Measurements from ENCODE around the gene TACC3. TPM values are rescaled to one million over a fixed set of nuclear protein-coding genes. Genes with fewer than 3 reads are reported as not detected.

Gene TACC3
- total and polyA plus RNA-seq, 7 donors, result 4.3 to 55.9 (median 7.5) TPM

DNA sequence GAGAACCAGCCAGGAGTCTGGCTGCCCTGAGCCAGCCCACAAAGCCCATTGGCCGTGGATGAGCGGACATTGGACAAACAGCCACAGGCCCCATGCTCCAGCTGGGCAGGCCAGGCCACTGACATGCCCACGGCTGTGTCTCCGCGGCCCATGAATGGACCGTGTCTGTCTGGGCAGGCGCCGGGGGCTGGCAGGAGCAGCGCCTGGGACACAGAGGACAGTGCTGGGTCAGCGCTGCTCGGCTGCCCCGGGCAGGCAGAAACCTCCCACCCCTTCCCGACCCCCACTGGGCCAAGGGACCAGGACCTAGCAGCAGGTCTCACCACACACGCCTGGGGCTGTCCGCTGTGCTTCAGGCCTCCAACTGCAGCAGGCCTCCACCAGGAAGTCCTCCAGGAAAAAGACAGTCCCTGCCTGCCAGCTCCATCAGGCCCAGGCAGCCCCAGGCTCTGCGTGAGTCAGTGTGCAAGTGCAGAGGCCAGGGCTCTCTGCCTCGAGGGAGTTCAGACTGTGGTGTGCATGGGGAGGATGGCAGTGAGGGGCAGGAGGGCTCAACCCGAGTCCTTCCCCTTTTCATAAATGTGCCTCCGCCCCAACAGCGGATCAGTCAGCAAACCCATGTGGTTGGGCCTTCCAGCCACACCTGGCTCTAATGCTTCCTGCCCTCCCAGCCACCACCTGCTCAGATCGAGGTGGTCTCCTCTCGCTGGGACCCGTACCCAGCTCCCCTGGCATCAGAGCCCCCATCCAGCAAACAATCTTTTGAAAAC, 54.6 kb downstream of the TACC3 start:
- intact Hi-C loops (cut with DNase I), result no loop called here
- H3K27ac ChIP-seq, result no peak overlapping the region

DNA sequence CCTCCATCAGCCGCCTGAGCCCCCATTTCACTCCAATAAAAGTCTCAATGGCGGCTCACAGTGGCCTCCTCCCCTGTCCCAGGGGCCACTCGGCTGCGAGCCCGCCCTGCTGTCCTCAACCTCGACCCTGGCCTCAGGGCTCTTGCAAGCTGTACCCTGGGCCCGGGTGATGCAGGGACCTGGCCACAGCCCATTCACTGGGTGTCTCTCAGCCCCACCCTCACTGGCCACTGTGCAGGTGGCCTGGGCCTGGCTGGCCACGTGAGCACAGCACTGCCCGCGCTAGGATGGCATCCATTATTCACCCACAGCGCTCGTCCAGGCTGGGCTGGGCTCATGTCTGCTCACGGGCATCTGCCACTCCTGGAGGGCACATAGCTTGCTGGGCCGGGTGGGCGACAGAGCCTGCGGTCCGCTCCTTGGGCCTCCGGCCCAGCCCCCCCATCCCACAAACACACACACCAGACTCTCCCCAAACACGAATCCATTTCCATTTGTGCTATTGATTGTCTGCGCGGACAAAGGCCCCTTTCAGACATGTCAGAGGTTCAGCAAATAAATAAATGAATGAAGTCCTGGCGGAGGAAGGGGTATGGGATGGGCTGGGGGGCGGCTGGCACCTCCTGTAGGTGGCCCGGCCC, 55.3 kb downstream of the TACC3 start:
- H3K27ac ChIP-seq, result no peak overlapping the region

More for the DNA sequence above, 54.6 kb downstream of the TACC3 start:
- H3K27me3 ChIP-seq, result peaks cover 0 to 27% (median 6%) of the 10 kb centered on the region in 3 donors
- H3K4me3 ChIP-seq, result no peak overlapping the region
- no peak for TF ChIP-seq EP300 (IDR thresholded peaks at IDR 0.05)
- no peak for TF ChIP-seq POLR2AphosphoS5 (IDR thresholded peaks at IDR 0.05)
- TF ChIP-seq, protein P1, sequence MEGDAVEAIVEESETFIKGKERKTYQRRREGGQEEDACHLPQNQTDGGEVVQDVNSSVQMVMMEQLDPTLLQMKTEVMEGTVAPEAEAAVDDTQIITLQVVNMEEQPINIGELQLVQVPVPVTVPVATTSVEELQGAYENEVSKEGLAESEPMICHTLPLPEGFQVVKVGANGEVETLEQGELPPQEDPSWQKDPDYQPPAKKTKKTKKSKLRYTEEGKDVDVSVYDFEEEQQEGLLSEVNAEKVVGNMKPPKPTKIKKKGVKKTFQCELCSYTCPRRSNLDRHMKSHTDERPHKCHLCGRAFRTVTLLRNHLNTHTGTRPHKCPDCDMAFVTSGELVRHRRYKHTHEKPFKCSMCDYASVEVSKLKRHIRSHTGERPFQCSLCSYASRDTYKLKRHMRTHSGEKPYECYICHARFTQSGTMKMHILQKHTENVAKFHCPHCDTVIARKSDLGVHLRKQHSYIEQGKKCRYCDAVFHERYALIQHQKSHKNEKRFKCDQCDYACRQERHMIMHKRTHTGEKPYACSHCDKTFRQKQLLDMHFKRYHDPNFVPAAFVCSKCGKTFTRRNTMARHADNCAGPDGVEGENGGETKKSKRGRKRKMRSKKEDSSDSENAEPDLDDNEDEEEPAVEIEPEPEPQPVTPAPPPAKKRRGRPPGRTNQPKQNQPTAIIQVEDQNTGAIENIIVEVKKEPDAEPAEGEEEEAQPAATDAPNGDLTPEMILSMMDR (IDR thresholded peaks at IDR 0.05), result no peak
- TF ChIP-seq POLR2A (IDR thresholded peaks at IDR 0.05), result no peak
- DNase-seq, result no peak
- H3K36me3 ChIP-seq, result no peaks in the 10 kb centered on the region
- no peaks in the 10 kb centered on the region for H3K9me3 ChIP-seq
- no peaks in the 10 kb centered on the region for H3K4me1 ChIP-seq
- 73 to 80% methylated on average over 23 of the region's 23 CpGs for WGBS, 2 donors

DNA sequence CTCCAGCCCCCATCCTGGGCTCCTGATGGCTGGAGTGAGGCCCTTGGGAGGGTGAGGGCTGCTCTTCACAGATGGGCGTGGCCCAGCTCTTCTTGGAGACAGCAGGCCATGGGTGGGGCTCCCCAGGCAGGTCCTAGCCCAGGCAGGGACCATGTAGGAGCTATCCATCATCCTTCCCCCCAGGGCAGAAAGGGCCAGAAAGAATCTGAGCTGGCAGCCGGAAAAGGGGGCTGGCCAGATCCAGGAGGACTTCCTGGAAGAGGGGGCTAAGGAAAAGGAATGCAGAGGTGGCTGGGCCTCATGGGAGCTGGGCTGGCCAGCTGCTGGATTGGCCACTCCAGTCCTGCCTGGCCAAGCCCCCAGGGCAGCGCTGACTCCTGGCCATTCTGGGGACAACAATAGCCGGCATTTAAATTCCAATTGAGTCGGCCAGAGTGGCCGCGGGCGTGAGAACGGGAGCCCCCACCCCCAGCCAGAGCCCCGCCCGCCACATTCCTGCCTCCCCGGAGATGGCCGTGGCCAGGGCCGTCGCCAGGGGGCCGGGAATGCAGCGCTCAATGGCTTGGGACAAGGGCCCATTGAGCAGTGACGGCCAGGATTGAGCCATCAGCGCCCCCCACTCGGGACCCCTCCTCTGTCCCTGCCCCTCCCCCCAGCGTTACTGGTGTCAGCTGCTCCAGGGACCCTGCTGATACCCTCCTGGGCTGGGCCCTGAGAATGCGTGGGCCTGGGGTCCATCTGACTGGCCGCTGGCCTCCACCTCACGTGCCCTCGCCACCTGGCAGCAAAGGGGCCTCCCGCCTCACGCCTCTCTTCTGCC, 56.7 kb downstream of the TACC3 start:
- H3K36me3 ChIP-seq, result no peaks in the 10 kb centered on the region
- 42 to 63% methylated on average over 27 of the region's 27 CpGs for WGBS, 2 donors
- intact Hi-C loops (cut with DNase I), result no loop called here
- DNase-seq, result no peak
- TF ChIP-seq, protein P1 (IDR thresholded peaks at IDR 0.05), result no peak
- TF ChIP-seq EP300 (IDR thresholded peaks at IDR 0.05) (no peak), POLR2AphosphoS5 (IDR thresholded peaks at IDR 0.05) (no peak), POLR2A (IDR thresholded peaks at IDR 0.05) (no peak)
- no peak overlapping the region for H3K4me3 ChIP-seq
- H3K27me3 ChIP-seq, result peaks cover 0 to 12% (median 0%) of the 10 kb centered on the region in 3 donors
- H3K4me1 ChIP-seq, result no peaks in the 10 kb centered on the region
- H3K9me3 ChIP-seq, result no peaks in the 10 kb centered on the region
- no peak overlapping the region for H3K27ac ChIP-seq

More for the DNA sequence above, 55.3 kb downstream of the TACC3 start:
- intact Hi-C loops (cut with DNase I), result no loop called here
- no peaks in the 10 kb centered on the region for H3K4me1 ChIP-seq
- H3K9me3 ChIP-seq, result no peaks in the 10 kb centered on the region
- no peak overlapping the region for H3K4me3 ChIP-seq
- 84 to 90% methylated on average over 24 of the region's 24 CpGs for WGBS, 2 donors
- H3K27me3 ChIP-seq, result peaks cover 0 to 20% (median 0%) of the 10 kb centered on the region in 3 donors
- TF ChIP-seq POLR2A (IDR thresholded peaks at IDR 0.05) (no peak), POLR2AphosphoS5 (IDR thresholded peaks at IDR 0.05) (no peak), EP300 (IDR thresholded peaks at IDR 0.05) (no peak)
- TF ChIP-seq, protein P1 (IDR thresholded peaks at IDR 0.05), result no peak
- H3K36me3 ChIP-seq, result no peaks in the 10 kb centered on the region
- no peak for DNase-seq

DNA sequence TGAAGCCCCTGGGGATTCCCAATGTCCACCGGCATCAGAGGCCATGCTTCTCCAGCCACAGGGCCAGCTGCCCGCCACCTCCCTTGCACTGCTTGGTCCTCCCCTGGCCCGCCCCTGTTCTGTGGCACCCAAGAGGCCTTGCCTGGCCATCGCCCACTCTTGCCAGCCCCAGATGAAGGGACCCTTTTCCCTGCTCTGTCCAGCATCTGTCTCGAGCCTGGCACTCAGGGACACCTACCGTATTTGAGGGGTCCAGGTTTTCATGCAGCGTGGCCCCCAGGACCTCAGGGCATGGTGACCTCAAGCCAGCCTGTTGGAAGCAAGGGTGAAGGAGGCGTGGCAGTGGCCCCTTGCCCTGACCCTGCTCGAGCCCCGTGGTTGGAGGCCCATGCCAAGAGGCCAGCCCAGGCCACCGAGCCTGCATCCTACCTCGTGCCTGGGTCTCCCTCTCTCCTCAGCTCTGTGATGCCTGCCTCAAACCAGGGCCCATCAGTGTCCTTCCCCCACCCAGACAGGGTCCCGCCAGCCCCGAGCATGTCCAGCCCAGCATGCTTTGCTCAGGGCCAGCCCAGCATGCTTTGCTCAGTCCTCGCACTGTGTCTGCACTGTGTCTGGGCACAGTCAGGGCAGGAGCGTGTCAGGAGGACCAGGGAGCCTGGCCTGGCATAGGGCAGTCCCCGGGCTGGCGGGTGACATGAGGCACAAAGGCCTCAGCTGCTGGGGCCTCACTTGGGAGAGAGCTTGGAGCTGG, 57.5 kb downstream of the TACC3 start:
- 87 to 91% methylated on average over 18 of the region's 18 CpGs for WGBS, 2 donors
- Histone ChIP-seq H3K27me3 (peaks cover 0 to 12% (median 0%) of the 10 kb centered on the region in 3 donors), H3K4me3 (no peak overlapping the region), H3K9me3 (no peaks in the 10 kb centered on the region), H3K27ac (no peak overlapping the region), H3K4me1 (no peaks in the 10 kb centered on the region), H3K36me3 (no peaks in the 10 kb centered on the region)
- TF ChIP-seq EP300 (IDR thresholded peaks at IDR 0.05) (no peak), POLR2AphosphoS5 (IDR thresholded peaks at IDR 0.05) (no peak), POLR2A (IDR thresholded peaks at IDR 0.05) (no peak)
- TF ChIP-seq, protein P1 (IDR thresholded peaks at IDR 0.05), result no peak
- no peak for DNase-seq
- intact Hi-C loops (cut with DNase I), result no loop called here
